HG03066 (cell line): ENCODE results near the gene SLC44A5.
"Not testable (repeated sequence)": the region's sequence is repeated elsewhere in the genome, so short reads cannot be mapped to it uniquely, and the experiment has no call there.

Source experiments
- ATAC-seq: cut with Tn5 transposase; IDR thresholded peaks from one replicate; pipeline ENCODE4 v1.9.1; 2021; ENCODE audit warnings: low read depth; ENCODE audit not compliant: unreplicated experiment

Gene SLC44A5

DNA sequence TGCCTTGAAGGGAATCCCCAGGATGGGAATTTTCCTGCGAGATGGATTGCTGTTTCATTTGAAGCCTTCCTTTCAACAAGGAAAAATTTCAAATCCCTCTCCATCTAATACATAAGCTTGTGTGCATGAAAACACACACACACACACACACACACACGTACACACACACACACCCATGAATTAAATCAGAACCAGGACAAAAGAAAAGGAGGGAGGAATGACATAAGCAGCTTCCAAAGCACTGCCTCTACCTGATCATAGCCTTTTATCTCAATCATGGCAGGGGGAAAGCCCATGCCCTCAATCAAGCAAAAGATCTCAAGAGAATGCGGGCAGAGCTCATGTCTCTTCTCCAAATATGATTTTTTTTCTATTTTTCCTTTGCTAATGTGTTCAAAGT is 139.7 kb downstream of the SLC44A5 start:
- ATAC-seq, result no peak

DNA sequence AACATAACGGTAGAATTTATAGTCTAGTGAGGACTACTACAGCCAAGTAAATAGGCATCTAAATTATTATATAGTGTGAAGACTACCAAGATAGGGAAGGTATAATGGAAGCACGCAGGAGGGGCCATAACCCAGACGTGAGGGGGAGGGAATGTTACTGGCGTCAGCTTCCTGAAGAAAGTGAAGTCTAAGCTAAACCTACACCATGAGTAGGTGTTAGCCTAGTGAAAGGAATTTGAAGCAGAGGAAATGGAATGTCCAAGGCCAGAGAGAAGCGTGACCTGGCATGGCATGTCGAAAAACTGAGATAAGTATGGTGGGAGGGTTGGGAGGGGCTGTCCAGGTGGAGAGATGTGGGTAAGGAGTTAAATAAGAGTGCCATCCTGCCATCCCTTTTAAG is 140.5 kb downstream of the SLC44A5 start:
- ATAC-seq, result no peak

- no peak for ATAC-seq
These were observed 141.2 kb downstream of the SLC44A5 start for GRCh38 chr1:75469586-75470173.

DNA sequence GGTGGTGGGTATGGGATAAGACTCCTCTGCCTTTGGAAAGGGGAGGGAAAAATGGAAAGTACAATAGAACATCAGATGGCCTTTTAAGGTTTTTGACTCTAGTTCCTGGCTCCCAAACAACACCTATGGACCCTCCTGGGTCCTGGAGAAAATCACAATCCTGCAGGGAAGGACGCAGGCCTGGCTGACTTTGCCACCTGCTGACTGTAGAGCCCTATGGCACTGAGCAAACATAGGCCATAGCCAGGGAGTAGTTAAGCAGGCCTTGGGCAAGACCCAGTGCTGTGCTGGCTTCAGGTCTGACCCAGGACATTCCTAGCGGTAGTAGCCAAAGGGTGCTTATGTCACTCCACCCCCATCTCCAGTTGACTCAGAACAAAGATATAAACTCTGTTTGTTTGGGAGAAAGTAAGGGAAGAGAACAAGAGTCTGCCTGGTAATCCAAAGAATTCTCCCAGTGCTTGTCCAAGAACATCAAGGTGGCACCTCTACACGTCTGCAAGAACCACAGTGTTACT is 149.0 kb downstream of the SLC44A5 start:
- ATAC-seq, result no peak

DNA sequence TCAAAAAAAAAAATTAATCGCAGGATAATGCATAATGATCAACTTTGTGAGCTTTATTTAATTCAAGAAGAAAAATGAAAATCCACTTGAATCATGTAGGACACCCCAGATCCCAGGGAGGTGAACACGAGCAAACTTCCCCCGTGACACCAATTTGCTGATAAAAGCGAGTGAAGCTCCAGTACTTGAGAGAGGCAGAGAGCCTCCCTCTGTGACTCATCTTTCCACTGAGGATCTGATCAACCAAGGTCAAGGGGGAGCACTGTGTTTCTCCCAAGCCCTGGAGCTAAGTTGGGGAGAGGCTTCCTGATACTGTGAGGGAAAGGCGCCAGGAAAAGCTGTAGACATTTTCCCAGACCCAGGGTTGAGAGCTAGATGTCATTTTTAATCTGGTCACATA is 160.9 kb downstream of the SLC44A5 start:
- no peak for ATAC-seq

DNA sequence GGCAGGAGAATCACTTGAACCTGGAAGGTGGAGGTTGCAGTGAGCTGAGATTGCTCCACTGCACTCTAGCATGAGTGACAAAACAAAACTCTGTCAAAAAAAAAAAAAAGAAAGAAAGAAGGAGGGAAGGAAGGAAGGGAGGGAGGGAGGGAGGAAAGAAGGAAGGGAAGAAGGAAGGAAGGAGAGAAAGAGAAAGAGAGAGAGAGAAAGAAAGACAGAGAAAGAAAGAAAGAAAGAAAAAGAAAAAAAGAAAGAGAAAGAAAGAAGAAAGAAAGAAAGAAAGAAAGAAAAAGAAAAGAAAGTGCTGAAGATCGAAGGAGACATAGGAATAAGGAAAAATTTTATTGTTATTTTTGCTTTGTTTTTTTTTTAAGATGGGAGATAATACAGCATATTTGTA is 166.7 kb downstream of the SLC44A5 start:
- ATAC-seq, result no peak

DNA sequence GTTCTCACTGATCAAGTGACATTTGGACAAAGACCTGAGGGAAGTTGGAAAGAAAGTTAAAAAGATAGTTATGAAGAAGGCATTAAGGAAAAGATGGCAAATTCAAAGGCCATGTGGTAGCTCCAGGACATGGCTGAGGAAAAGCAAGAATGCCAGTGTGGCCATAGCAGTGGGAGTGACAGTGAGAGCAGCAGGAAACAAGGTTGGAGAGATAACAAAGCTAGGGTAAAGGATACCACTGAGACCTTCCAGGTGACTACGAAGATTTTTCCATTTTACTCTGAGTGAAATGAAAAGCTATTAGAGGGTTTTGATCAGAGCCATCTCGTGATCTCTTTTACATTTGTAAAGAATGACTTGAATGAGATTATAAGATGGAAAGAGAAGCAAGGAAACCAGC is 170.6 kb downstream of the SLC44A5 start:
- ATAC-seq, result no peak

- no peak for ATAC-seq
These were observed 172.6 kb downstream of the SLC44A5 start for GRCh38 chr1:75438355-75438754.

DNA sequence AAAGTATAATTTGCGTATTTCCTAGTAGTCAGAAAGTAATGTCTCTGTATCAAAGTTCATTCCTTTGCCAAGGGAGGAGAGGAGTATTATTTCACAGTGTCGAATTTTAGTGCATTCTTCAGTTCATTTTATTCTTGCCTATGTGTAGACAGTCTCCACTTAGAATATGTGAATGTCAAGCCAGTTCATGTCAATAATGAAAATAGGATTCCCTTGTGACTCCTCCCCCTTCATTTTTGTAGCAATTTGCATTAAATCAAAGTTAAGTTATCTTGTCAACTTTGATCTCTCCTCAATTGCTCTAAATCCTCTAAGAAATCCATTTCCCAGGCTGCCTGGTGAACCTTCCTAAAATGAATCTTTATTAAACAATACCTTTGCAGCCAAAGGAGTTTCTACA is 179.1 kb downstream of the SLC44A5 start:
- ATAC-seq, result no peak

DNA sequence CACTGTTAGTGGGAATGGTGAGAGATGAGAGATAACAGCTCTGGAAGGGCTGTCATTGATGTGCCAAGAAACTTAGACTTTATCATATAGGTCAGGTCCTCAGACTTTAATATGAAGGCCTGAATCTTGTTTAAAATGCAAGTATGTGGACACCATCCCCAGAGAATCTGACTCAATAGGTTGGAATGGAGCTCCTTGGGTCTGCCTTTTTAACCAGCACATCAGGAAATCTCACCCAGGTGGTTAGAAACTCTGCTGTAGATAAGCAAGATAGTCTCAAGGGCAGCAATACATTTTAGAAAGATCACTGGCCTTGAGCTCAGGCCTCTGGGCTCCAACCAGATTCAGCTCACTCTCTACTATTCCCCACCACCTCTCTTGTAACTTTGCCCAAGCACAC is 180.4 kb downstream of the SLC44A5 start:
- ATAC-seq, result no peak

GRCh38 chr1:75426688-75427087 is 184.2 kb downstream of the SLC44A5 start:
- no peak for ATAC-seq

GRCh38 chr1:75425001-75425650 is 185.8 kb downstream of the SLC44A5 start:
- no peak for ATAC-seq

- no peak for ATAC-seq
These were observed 187.3 kb downstream of the SLC44A5 start for GRCh38 chr1:75423616-75424015.

GRCh38 chr1:75423136-75423535 is 187.8 kb downstream of the SLC44A5 start:
- ATAC-seq, result no peak

- no peak for ATAC-seq
These were observed 189.5 kb downstream of the SLC44A5 start for GRCh38 chr1:75421371-75421770.

GRCh38 chr1:75415187-75415586 is 195.7 kb downstream of the SLC44A5 start:
- no peak for ATAC-seq

DNA sequence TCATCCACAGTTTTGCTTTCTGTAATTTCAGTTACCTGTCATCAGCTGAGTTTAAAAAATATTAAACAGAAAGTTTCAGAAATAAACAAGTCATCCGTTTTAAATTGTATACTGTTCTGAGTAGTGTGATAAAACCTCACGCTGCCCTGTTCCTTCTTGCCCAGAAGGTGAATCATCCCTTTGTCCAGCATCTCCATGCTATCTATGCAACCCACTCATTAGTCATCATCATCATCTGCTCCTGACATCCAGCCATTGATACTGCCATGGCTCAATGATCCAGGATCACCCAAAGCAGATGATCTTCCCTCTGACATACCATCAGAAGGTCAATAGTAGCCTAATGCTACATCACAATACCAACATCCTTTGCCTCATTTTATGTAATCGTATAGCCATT is 198.3 kb downstream of the SLC44A5 start:
- no peak for ATAC-seq

DNA sequence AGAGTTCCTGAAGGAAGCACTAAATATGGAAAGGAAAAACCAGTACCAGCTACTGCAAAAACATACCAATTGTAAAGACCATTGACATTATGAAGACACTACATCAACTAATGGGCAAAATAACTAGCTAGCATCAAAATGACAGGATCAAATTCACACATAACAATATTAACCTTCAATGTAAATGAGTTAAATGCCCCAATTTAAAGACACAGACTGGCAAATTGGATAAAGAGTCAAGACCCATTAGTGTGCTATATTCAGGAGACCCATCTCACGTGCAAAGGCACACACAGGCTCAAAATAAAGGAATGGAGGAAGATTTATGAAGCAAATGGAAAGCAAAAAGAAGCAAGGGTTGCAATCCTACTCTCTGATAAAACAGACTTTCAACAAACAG is 206.2 kb downstream of the SLC44A5 start:
- not testable (repeated sequence) for ATAC-seq

- ATAC-seq, result not testable (repeated sequence)
These were observed 207.7 kb downstream of the SLC44A5 start for GRCh38 chr1:75403147-75403646.

- no peak for ATAC-seq
These were observed 210.2 kb downstream of the SLC44A5 start for GRCh38 chr1:75400716-75401115.

DNA sequence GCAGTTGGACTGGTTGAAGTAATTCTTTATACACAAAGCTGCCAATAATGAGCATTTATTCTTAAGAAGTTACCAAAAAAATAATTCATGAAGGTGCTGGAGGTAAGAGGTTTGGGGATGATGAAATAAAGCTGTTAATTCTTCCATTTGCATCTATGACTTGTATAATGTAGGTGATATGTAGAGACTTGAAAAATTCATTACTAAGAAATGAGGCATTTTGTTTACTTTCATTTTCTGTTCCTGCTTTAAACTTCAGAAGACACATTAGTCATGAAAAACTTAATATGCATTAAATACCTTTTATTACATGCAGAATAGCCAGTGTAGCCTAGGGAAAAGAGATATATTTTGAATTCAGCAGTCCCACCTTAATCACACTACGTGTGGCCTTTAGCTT is 214.2 kb downstream of the SLC44A5 start:
- no peak for ATAC-seq

DNA sequence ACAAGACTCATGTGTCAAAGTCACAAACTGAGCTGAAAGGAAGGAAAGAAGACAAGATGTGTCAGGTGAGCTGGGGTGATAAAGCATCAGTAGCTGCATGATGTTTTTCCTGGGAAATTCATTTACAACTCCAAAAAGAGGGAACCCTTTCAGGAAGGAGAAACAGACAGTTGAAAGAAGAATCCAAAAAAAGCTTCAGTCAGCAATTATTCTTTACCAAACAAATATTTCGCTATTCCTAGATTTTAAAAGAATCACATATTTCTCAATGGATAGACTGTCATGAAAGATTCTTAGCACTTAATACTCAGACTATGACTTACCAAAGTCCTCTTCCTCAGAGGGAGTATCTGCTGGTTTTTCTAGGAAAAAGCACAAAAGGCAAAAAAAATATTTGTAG is 214.7 kb downstream of the SLC44A5 start:
- ATAC-seq, result no peak
